SK-N-SH treated with all-trans-retinoic acid at 6 μM for 48 hours (cell line): Measurements from ENCODE around the gene RNH1.

Experiments used
- ARNTL ChIP-seq: fragments of 450-650 bp; formaldehyde crosslinking; IDR thresholded peaks from 2 replicates; pipeline ENCODE4 v1.5.0; 2020; ENCODE audit warnings: low read depth, mild to moderate bottlenecking, moderate library complexity, borderline replicate concordance
- BACH2 ChIP-seq: fragments of 250-450 bp; sonication (Bioruptor Pico); IDR thresholded peaks from 2 replicates; pipeline ENCODE4 v1.9.0; 2021; ENCODE audit warnings: mild to moderate bottlenecking, borderline replicate concordance
- CSDC2 ChIP-seq: fragments of 250-450 bp; sonication (Bioruptor Pico); IDR thresholded peaks from 2 replicates; pipeline ENCODE4 v1.5.0; 2020; ENCODE audit warnings: mild to moderate bottlenecking, moderate library complexity
- SNAI2 ChIP-seq: fragments of 250-450 bp; sonication (Bioruptor Pico); IDR thresholded peaks from 2 replicates; pipeline ENCODE4 v1.5.0; 2020; ENCODE audit warnings: mild to moderate bottlenecking, moderate library complexity
- ZC3H10 ChIP-seq: fragments of 250-450 bp; sonication (Bioruptor Pico); IDR thresholded peaks from 2 replicates; pipeline ENCODE4 v1.5.1; 2021; ENCODE audit warnings: mild to moderate bottlenecking, moderate library complexity
- ZFP30 ChIP-seq: fragments of 450-650 bp; formaldehyde crosslinking; IDR thresholded peaks from 2 replicates; pipeline ENCODE4 v1.5.0; 2022; ENCODE audit warnings: mild to moderate bottlenecking, moderate library complexity
- ZNF565 ChIP-seq: fragments of 450-650 bp; formaldehyde crosslinking; conservative IDR thresholded peaks from 2 replicates; pipeline ENCODE4 v1.5.0; 2020; ENCODE audit warnings: low read depth, mild to moderate bottlenecking, moderate library complexity
- TF ChIP-seq, protein P1 (sequence below): fragments of 250-450 bp; sonication (Bioruptor Pico); IDR thresholded peaks from 2 replicates; pipeline ENCODE4 v1.5.1; 2021; ENCODE audit warnings: mild to moderate bottlenecking, moderate library complexity
- TF ChIP-seq, protein P2 (sequence below): fragments of 250-450 bp; sonication (Bioruptor Pico); IDR thresholded peaks from 2 replicates; pipeline ENCODE4 v1.5.1; 2020; ENCODE audit warnings: low read depth, mild to moderate bottlenecking, moderate library complexity

GRCh38 chr11:544817-545166, 37.8 kb upstream of the RNH1 start:
- TF ChIP-seq, protein P1, sequence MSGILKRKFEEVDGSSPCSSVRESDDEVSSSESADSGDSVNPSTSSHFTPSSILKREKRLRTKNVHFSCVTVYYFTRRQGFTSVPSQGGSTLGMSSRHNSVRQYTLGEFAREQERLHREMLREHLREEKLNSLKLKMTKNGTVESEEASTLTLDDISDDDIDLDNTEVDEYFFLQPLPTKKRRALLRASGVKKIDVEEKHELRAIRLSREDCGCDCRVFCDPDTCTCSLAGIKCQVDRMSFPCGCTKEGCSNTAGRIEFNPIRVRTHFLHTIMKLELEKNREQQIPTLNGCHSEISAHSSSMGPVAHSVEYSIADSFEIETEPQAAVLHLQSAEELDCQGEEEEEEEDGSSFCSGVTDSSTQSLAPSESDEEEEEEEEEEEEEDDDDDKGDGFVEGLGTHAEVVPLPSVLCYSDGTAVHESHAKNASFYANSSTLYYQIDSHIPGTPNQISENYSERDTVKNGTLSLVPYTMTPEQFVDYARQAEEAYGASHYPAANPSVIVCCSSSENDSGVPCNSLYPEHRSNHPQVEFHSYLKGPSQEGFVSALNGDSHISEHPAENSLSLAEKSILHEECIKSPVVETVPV (CRISPR knock-in tag): no peak
- TF ChIP-seq SNAI2 (no peak), BACH2 (CRISPR knock-in tag) (no peak), ZC3H10 (no peak), ZFP30 (CRISPR knock-in tag) (no peak), ZNF565 (CRISPR knock-in tag) (no peak), ARNTL (CRISPR knock-in tag) (no peak), CSDC2 (CRISPR knock-in tag) (no peak)
- TF ChIP-seq, protein P2, sequence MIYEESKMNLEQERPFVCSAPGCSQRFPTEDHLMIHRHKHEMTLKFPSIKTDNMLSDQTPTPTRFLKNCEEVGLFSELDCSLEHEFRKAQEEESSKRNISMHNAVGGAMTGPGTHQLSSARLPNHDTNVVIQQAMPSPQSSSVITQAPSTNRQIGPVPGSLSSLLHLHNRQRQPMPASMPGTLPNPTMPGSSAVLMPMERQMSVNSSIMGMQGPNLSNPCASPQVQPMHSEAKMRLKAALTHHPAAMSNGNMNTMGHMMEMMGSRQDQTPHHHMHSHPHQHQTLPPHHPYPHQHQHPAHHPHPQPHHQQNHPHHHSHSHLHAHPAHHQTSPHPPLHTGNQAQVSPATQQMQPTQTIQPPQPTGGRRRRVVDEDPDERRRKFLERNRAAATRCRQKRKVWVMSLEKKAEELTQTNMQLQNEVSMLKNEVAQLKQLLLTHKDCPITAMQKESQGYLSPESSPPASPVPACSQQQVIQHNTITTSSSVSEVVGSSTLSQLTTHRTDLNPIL (CRISPR knock-in tag): no peak
